ENCODE measurements around the gene C2orf74.

GRCh38 chr2:61193670-61194561, 31.9 kb downstream of the C2orf74 start:
- TF ChIP-seq GATA2 (IDR thresholded peaks at IDR 0.05; ENCODE audit: low read depth, low read length) (no peak), GATA3 (IDR thresholded peaks at IDR 0.05; ENCODE audit: low read depth, low read length) (no peak)
